AG09309 (cell line): ENCODE results near the gene SDK2.

Experiments used
- DNase-seq: peaks from one replicate; pipeline ENCODE4 v3.0.0-alpha.2; 2010; ENCODE audit warnings: low read depth
- H3K4me3 ChIP-seq: 2 replicates; pipeline ENCODE4 v1.5.1; 2011; ENCODE audit warnings: mild to moderate bottlenecking, low read depth, low read length, moderate library complexity; ENCODE audit not compliant: control insufficient read depth
- TF ChIP-seq, protein P1 (sequence below): IDR thresholded peaks from 2 replicates; pipeline ENCODE4 v1.5.1; 2011; ENCODE audit warnings: mild to moderate bottlenecking, low read depth, low read length, inconsistent platforms; ENCODE audit not compliant: insufficient read depth, control insufficient read depth; ENCODE audit errors: missing control alignments

SDK2 gene

DNA sequence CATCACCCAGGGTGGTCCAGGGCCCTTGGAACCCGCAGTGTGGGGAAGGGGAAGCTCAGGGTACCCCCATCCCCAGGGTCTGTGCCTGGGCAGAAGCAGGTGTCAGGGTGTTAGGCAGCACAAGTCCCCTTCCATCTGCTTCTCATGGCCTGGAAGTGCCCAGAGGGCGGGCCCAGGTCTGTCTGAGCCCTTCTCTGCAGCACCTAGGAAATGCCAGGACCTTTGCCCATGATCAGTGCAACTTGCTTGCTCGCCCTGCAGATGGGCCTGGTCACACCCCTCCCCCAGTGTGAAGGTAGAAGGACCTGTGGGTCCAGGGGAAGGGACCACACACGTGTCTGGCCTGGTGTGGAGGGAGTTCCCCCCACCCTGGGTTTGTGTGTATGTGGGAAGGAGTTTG lies 174.9 kb downstream of the SDK2 start:
- TF ChIP-seq, protein P1, sequence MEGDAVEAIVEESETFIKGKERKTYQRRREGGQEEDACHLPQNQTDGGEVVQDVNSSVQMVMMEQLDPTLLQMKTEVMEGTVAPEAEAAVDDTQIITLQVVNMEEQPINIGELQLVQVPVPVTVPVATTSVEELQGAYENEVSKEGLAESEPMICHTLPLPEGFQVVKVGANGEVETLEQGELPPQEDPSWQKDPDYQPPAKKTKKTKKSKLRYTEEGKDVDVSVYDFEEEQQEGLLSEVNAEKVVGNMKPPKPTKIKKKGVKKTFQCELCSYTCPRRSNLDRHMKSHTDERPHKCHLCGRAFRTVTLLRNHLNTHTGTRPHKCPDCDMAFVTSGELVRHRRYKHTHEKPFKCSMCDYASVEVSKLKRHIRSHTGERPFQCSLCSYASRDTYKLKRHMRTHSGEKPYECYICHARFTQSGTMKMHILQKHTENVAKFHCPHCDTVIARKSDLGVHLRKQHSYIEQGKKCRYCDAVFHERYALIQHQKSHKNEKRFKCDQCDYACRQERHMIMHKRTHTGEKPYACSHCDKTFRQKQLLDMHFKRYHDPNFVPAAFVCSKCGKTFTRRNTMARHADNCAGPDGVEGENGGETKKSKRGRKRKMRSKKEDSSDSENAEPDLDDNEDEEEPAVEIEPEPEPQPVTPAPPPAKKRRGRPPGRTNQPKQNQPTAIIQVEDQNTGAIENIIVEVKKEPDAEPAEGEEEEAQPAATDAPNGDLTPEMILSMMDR = no peak
- no peak for DNase-seq

DNA sequence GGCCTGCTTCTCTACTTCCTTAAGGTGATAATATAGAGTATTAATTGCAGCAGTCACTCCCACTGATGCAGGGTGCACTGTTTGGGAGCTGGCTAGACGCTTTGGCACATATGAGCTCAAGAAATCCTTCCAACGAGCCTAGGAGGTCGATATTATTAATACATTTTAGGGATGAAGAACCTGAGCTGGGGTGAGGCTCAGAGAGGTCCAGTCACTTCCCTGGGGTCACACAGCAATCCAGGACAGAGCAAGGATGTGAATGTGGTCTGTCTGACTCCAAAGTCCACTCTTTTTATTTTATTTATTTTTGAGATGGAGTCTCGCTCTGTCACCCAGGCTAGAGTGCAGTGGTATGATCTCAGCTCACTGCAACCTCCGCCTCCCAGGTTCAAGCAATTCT lies 176.0 kb downstream of the SDK2 start:
- no peak overlapping the region for H3K4me3 ChIP-seq

More for the DNA sequence above, 174.9 kb downstream of the SDK2 start:
- no peak overlapping the region for H3K4me3 ChIP-seq

DNA sequence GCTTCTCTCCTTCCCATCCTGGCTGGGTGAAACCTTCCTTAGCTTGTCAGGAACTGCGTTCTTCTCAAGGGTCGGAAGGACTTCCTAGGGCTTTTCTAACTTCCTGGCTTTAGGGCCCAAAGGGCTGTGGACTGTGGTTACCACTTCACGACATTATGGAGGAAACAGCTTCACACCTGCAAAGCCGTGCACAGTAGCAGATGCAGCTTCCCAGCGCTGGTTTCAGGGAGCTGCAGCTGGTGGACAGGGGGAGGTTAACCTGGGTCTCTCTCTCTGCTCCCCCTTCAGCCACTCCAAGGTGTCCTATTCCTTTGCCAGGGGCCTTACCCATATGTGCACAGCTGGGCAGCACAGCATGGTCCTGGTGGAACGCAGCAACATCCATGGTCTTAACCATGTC lies 176.6 kb downstream of the SDK2 start:
- DNase-seq = no peak
- TF ChIP-seq, protein P1 = no peak
- no peak overlapping the region for H3K4me3 ChIP-seq

More for the DNA sequence above, 176.0 kb downstream of the SDK2 start:
- TF ChIP-seq, protein P1 = no peak
- DNase-seq = no peak

DNA sequence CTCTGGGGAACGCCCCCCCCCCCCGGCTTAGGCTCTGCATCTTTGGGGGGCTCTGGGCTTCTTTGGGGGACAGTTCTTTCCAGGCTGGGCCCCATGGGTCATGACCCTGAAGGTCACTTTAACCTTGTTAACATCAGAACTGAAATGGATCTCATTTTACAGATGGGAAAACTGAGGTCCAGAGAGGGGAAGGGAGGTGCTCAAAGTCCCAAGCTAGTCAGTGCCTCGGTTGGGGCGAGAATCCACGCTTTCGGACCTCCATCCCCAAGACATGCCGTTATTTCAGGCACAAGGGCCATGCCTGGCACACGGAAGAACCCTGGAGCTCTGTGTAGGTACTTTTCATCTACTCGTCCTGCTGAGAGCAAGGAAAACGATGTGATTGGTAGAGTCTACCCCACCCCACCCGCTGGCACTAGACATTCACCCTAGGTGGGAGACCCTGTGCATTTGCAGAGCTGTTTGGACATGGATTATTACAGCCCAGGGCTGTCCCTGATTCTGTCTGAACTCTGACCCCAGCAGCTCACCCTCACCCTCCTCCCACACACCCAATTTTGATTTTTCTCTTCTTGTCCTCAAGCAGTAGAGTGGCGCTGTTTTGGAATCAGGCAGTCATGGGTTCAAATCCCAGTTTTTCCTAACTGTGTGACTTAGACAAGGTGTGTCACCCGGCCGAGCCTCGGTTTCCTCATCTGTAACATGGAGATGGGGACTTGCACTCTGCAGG lies 177.4 kb downstream of the SDK2 start:
- DNase-seq = no peak
- TF ChIP-seq, protein P1 = no peak
- no peak overlapping the region for H3K4me3 ChIP-seq

DNA sequence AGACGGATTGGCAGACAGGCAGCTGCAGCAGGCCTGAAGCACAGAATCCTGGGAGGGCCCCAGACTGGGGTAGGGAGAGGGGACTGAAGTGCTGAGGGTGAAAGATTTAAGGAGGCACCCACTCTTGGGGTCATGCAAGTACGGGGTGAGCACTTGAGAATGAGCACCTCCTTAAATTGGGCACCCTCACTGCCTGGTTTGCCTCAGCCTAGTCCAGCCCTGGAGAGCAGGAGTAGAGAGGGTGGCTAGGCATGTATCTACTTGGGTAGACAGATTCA lies 178.4 kb downstream of the SDK2 start:
- TF ChIP-seq, protein P1 = no peak
- DNase-seq = no peak
- no peak overlapping the region for H3K4me3 ChIP-seq

DNA sequence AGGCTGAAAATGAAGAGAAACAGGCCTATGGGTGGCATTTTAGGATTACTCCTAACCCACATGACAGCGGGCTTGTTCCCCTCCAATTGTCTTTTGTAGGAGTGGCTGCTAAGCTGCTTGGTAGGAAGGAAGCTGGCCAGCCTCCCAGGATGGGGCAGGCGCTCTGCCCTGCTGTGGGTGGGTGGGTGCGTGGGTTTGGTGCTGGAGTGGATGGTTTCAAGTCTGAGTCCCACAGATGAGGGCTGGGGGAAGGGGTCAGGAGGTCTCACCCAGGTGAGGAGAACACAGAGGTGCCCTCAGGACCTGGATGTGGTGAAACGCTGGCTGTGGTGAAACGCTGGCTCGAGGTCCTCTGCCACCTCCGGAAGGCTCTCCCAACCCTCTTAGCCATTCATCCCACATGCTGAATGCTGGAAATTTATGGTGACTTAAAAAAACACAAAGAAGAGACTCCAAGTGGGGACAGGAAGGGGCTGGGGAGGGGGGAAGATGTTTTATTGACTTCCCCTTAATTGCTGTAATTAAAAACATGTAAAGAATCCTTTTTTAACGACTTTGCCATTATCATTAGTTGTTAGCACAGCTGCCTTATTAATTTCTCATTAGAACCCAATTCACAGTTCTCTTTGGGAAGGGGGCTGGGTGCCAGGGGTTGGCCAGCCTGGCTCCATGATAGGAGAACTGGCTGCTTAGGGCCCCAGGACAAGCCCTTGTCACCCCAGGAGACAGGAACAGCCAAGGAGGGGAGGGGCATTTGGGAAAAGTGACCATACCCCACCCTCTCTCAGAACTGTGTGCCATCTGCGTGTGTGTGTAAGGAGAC lies 178.9 kb downstream of the SDK2 start:
- DNase-seq = no peak
- TF ChIP-seq, protein P1 = no peak
- no peak overlapping the region for H3K4me3 ChIP-seq
